Right forelimb (tissue), 1 donor: ENCODE measurements around the gene NDUFAF2.
"Not testable (repeated sequence)": the region's sequence is repeated elsewhere in the genome, so short reads cannot be mapped to it uniquely, and the experiment has no call there.

ENCODE experiments used
- DNase-seq: peaks from one replicate; pipeline ENCODE4 v3.0.0-alpha.2; 2018

NDUFAF2 gene

GRCh38 chr5:60993875-60994571, 49.0 kb downstream of the NDUFAF2 start:
- no peak for DNase-seq

GRCh38 chr5:60996368-60996767, 51.4 kb downstream of the NDUFAF2 start:
- no peak for DNase-seq

- DNase-seq = no peak
Observed at GRCh38 chr5:60997721-60998120, 52.7 kb downstream of the NDUFAF2 start.

- DNase-seq = no peak
Observed at GRCh38 chr5:61000887-61001286, 55.9 kb downstream of the NDUFAF2 start.

- DNase-seq = no peak
Observed at GRCh38 chr5:61001647-61002046, 56.6 kb downstream of the NDUFAF2 start.

GRCh38 chr5:61002611-61003355, 57.8 kb downstream of the NDUFAF2 start:
- no peak for DNase-seq

- DNase-seq = no peak
Observed at GRCh38 chr5:61004448-61004847, 59.4 kb downstream of the NDUFAF2 start.

GRCh38 chr5:61009907-61010306, 64.9 kb downstream of the NDUFAF2 start:
- no peak for DNase-seq

- no peak for DNase-seq
Observed at GRCh38 chr5:61010467-61011454, 65.8 kb downstream of the NDUFAF2 start.

GRCh38 chr5:61018062-61018461, 73.1 kb downstream of the NDUFAF2 start:
- no peak for DNase-seq

- no peak for DNase-seq
Observed at GRCh38 chr5:61019642-61020041, 74.6 kb downstream of the NDUFAF2 start.

GRCh38 chr5:61020415-61020814, 75.4 kb downstream of the NDUFAF2 start:
- DNase-seq = no peak

- no peak for DNase-seq
Observed at GRCh38 chr5:61023131-61023530, 78.1 kb downstream of the NDUFAF2 start.

- DNase-seq = no peak
Observed at GRCh38 chr5:61026004-61026403, 81.0 kb downstream of the NDUFAF2 start.

GRCh38 chr5:61028382-61028781, 83.4 kb downstream of the NDUFAF2 start:
- no peak for DNase-seq

GRCh38 chr5:61029456-61030162, 84.6 kb downstream of the NDUFAF2 start:
- no peak for DNase-seq

GRCh38 chr5:61030163-61030482, 85.1 kb downstream of the NDUFAF2 start:
- no peak for DNase-seq

- not testable (repeated sequence) for DNase-seq
Observed at GRCh38 chr5:61031301-61031700, 86.3 kb downstream of the NDUFAF2 start.

- DNase-seq = no peak
Observed at GRCh38 chr5:61044545-61044944, 99.5 kb downstream of the NDUFAF2 start.

- DNase-seq = no peak
Observed at GRCh38 chr5:61047346-61047745, 102.3 kb downstream of the NDUFAF2 start.

GRCh38 chr5:61048534-61048933, 103.5 kb downstream of the NDUFAF2 start:
- no peak for DNase-seq

- DNase-seq = no peak
Observed at GRCh38 chr5:61050292-61050691, 105.3 kb downstream of the NDUFAF2 start.

GRCh38 chr5:61051267-61051666, 106.3 kb downstream of the NDUFAF2 start:
- no peak for DNase-seq
